ENCODE measurements around the gene SLC4A1.
A peak's percentile ranks its signal among the peaks of the same experiment; 100 is the strongest.

The SLC4A1 gene

GRCh38 chr17:44205962-44206824 lies 61.7 kb downstream of the SLC4A1 start:
- no peaks in the 10 kb centered on the region for H3K27me3 ChIP-seq (ENCODE audit: insufficient read depth, low read length, poor library complexity)
- H3K79me2 ChIP-seq (ENCODE audit: insufficient read depth, low read length), result 0 out of 2 replicates have a peak, but pooled peaks cover 3% of the 10 kb centered on the region
- peaks cover 21% of the 10 kb centered on the region for H3K4me1 ChIP-seq (ENCODE audit: insufficient read depth, low read length)
- DNase-seq (no peak), ATAC-seq (ENCODE audit: insufficient read depth, low read depth) (no peak)
- peaks cover 15% of the 10 kb centered on the region for H4K20me1 ChIP-seq (ENCODE audit: insufficient read depth, low read length)
- H3K27ac ChIP-seq (ENCODE audit: low read length), result no peak overlapping the region
- H3K9me3 ChIP-seq (ENCODE audit: insufficient read depth, low read length, severe bottlenecking), result no peaks in the 10 kb centered on the region
- no peak overlapping the region for H2AFZ ChIP-seq (ENCODE audit: low read depth, low read length)
- no peak for TF ChIP-seq EZH2 (IDR thresholded peaks at IDR 0.05; ENCODE audit: borderline replicate concordance, low read depth, low read length, severe bottlenecking)
- peak; percentile 40 for TF ChIP-seq CTCF (IDR thresholded peaks at IDR 0.05; ENCODE audit: borderline replicate concordance, extremely low read depth, low read length, poor library complexity, severe bottlenecking)
- H3K4me2 ChIP-seq (ENCODE audit: insufficient read depth, low read length), result no peak overlapping the region
- H3K4me3 ChIP-seq (ENCODE audit: low read depth in 1 of 2, low read length in 2 of 2), result no peak overlapping the region
- H3K36me3 ChIP-seq (ENCODE audit: insufficient read depth, low read length), result peaks cover 46% of the 10 kb centered on the region
- no peak overlapping the region for H3K9ac ChIP-seq (ENCODE audit: low read depth, low read length)

GRCh38 chr17:44204441-44204882 lies 63.5 kb downstream of the SLC4A1 start:
- no peaks in the 10 kb centered on the region for H3K9me3 ChIP-seq (ENCODE audit: insufficient read depth, low read length, severe bottlenecking)
- peaks cover 30% of the 10 kb centered on the region for H3K36me3 ChIP-seq (ENCODE audit: insufficient read depth, low read length)
- no peaks in the 10 kb centered on the region for H3K27me3 ChIP-seq (ENCODE audit: insufficient read depth, low read length, poor library complexity)
- no peak overlapping the region for H3K27ac ChIP-seq (ENCODE audit: low read length)
- DNase-seq, result no peak
- no peak for TF ChIP-seq EZH2 (IDR thresholded peaks at IDR 0.05; ENCODE audit: borderline replicate concordance, low read depth, low read length, severe bottlenecking)
- no peak for TF ChIP-seq CTCF (IDR thresholded peaks at IDR 0.05; ENCODE audit: borderline replicate concordance, extremely low read depth, low read length, poor library complexity, severe bottlenecking)
- peaks cover 15% of the 10 kb centered on the region for H3K4me1 ChIP-seq (ENCODE audit: insufficient read depth, low read length)
- peaks cover 8% of the 10 kb centered on the region; the same call in 1 of the 2 replicates for H3K79me2 ChIP-seq (ENCODE audit: insufficient read depth, low read length)
- H3K9ac ChIP-seq (ENCODE audit: low read depth, low read length), result no peak overlapping the region
- H3K4me3 ChIP-seq (ENCODE audit: low read depth in 1 of 2, low read length in 2 of 2), result no peak overlapping the region
- no peak for ATAC-seq (ENCODE audit: insufficient read depth, low read depth)
- no peak overlapping the region for H3K4me2 ChIP-seq (ENCODE audit: insufficient read depth, low read length)
- H2AFZ ChIP-seq (ENCODE audit: low read depth, low read length), result no peak overlapping the region
- peaks cover 7% of the 10 kb centered on the region for H4K20me1 ChIP-seq (ENCODE audit: insufficient read depth, low read length)

GRCh38 chr17:44203731-44204440 lies 64.0 kb downstream of the SLC4A1 start:
- H3K79me2 ChIP-seq (ENCODE audit: insufficient read depth, low read length), result peaks cover 10% of the 10 kb centered on the region
- no peak overlapping the region; the same call in 1 of the 2 replicates for H2AFZ ChIP-seq (ENCODE audit: low read depth, low read length)
- H3K4me1 ChIP-seq (ENCODE audit: insufficient read depth, low read length), result peaks cover 15% of the 10 kb centered on the region
- no peaks in the 10 kb centered on the region for H3K27me3 ChIP-seq (ENCODE audit: insufficient read depth, low read length, poor library complexity)
- H3K4me2 ChIP-seq (ENCODE audit: insufficient read depth, low read length), result peak overlapping the region; percentile 2; the same call in 1 of the 2 replicates
- ATAC-seq (ENCODE audit: insufficient read depth, low read depth) (peak; percentile 27), DNase-seq (peak; percentile 80)
- H3K9ac ChIP-seq (ENCODE audit: low read depth, low read length), result no peak overlapping the region
- H4K20me1 ChIP-seq (ENCODE audit: insufficient read depth, low read length), result peaks cover 4% of the 10 kb centered on the region
- no peak overlapping the region for H3K27ac ChIP-seq (ENCODE audit: low read length)
- no peaks in the 10 kb centered on the region for H3K9me3 ChIP-seq (ENCODE audit: insufficient read depth, low read length, severe bottlenecking)
- H3K36me3 ChIP-seq (ENCODE audit: insufficient read depth, low read length), result peaks cover 24% of the 10 kb centered on the region
- peak; percentile 82 for TF ChIP-seq CTCF (IDR thresholded peaks at IDR 0.05; ENCODE audit: borderline replicate concordance, extremely low read depth, low read length, poor library complexity, severe bottlenecking)
- TF ChIP-seq EZH2 (IDR thresholded peaks at IDR 0.05; ENCODE audit: borderline replicate concordance, low read depth, low read length, severe bottlenecking), result no peak
- no peak overlapping the region for H3K4me3 ChIP-seq (ENCODE audit: low read depth in 1 of 2, low read length in 2 of 2)

All from DND-41 (cell line).